HG03159 (cell line): Measurements from ENCODE around the gene DDX10.
"Not testable (repeated sequence)": the region's sequence is repeated elsewhere in the genome, so short reads cannot be mapped to it uniquely, and the experiment has no call there.

Experiments used
- ATAC-seq: cut with Tn5 transposase; IDR thresholded peaks from one replicate; pipeline ENCODE4 v1.9.1; 2021; ENCODE audit warnings: mild to moderate bottlenecking, moderate library complexity; ENCODE audit not compliant: unreplicated experiment

DDX10 gene

DNA sequence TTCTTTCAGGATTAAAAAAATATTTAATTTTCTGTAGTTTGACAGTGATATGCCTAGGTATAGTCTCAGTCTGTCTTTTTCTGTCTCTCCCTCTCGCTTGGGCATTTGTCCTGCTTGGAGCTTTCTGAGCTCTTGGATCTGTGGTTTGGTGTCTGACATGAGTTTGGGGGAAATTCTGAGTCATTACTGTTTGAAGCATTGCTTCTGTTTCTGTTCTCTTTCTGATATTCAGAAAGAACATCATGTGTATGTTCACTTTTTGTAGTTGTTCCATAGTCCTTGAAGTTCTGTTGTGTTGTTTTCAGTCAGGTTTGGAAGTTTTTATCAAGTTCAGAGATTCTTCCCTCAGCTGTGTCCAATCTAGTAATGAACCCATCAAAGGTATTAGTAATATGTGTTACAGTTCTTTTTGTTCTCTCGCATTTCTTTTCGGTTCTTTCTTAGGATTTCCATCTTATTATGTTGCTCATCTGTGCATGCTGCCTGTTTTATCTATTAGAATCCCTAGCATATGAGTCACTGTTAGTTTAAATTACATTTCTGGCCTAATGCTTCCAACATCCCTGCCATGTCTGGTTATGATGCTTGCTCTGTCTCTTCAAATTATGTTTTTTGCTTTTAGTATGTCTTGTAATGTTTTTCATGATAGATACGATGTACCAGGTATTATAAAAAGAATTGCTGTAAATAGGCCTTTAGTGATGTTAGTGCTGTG is 48.4 kb downstream of the DDX10 start:
- peak; percentile 57 for ATAC-seq

- ATAC-seq = no peak
These were observed 50.4 kb downstream of the DDX10 start for GRCh38 chr11:108715239-108715638.

DNA sequence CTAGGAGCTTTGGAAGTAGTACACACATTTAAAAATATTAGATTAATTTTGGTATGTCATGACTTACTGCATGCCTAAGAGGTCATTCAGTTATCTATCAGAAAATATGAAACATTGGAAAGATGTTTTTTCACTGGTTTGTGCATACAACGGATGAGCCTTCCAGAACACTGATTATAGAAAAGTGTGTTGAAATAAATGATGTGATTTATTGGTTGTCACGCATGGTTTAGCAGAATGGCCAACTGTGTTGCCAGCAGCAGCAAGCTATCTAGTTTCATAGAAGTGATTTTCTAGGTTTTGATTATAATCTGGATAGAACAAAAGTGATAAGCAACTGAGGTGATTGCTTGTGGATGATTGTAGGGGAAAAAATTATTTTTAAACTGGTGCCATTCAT is 53.6 kb downstream of the DDX10 start:
- no peak for ATAC-seq

DNA sequence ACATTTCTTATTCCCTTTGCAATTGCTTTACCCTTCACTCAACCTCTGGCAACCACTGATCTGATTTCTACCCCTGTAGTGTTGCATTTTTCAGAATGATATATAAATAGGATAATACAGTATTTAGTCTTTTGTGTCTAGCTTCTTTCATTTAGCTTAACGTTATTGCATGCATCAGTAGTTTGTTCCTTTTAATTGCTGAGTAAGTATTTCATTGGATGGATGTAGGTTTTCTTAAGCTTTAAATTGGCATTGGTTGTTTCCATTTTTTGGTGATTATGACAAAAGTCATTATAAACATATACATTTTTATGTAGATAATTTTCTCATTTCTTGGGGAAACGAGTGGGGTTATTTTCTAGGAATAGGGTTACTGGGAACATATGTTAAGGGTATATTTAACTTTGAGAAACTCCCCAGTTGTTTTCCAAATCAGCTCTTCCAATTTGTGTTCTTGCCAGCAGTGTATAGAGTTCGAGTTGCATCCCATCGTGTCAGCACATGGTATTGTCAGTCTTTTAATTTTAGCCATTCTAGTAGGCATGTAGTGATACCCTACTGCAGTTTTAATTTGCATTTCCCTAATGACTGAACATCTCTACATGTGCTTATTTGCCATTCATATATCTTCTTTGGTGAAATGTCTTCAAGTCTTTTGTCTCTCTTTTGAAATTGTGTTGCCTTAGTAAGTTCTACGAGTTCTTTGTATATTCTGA is 60.3 kb downstream of the DDX10 start:
- no peak for ATAC-seq

DNA sequence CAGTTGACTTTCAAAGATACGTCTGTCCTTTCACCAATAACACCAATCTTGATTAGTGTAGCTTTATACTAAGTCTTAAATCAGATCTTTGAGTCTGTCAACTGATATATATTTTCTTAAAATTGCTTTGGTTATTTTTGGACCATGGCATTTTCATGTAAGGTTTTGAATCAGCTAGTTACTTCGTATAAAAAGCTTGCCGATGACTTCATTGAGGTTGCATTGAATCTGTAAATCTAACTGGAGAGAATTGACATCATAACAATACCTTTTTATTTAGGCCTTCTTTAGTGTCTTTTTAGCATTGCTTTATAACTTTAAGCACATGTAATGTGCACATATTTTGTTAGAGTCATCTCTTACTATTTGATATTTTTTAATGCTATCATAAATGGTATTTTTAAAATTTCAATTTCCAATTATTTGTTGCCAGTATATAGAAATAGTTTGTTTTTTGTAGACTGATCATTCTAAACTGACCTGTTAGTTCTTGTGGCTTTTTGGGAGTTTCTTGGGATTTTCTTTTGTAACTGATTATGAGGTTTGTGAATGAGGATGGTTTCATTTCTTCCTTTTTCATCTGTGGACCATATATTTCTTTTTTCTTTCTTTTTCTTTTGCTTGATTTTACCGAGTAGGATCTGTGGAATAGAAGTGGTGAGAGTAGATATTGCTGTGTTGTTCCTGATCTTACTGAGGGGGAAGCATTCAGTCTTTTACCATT is 61.4 kb downstream of the DDX10 start:
- ATAC-seq = no peak

GRCh38 chr11:108727665-108728064 is 62.8 kb downstream of the DDX10 start:
- no peak for ATAC-seq

DNA sequence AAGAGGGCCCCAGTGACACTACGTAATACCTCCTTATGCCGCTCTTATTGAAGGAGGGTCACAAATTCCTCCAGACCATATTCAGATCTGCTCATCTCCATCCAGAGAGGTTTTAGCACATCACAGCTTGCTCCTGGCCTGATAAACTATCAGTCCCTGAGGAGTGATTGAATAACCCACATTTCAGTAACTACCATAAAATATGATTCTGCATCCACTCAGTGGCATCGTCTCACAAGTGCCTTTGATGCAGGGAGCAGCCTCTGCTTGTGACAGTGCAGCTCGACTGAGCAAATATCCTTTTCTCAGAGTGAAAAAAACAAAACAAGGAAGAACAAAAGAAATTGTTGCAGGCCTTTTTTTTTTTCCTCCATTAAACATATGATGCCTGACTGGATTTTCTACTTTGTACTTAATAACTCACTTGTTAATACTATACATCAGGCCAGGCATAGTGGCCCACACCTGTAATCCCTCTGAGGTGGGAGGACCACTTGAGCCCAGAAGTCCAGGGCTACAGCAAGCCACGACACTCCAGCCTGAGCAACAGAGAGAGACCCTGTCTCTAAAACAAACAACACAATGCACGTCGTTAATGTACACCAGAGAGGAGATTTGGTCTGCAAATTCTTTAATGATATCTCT is 64.5 kb downstream of the DDX10 start:
- no peak for ATAC-seq

- no peak for ATAC-seq
These were observed 67.5 kb downstream of the DDX10 start for GRCh38 chr11:108732395-108732794.

- ATAC-seq = peak; percentile 95
These were observed 68.7 kb downstream of the DDX10 start for GRCh38 chr11:108733479-108734116.

DNA sequence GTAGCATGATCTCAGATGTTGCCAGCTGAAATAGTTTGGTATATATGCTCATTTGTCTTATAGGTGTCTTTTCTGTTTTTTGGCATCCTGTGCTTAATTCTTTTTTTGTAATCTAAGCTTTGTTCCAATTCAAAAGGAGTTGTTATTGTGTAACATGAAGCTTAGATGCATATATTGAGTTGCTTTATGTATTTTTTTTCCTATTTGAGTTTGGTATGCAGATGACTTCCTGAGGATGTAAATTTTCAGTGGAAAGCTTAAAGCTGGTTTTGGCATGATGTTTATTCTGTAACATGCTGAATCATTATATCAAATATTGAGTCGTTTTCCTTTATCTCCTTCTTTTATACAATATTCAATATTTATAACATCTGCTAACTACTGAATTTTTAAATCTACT is 69.4 kb downstream of the DDX10 start:
- ATAC-seq = no peak

DNA sequence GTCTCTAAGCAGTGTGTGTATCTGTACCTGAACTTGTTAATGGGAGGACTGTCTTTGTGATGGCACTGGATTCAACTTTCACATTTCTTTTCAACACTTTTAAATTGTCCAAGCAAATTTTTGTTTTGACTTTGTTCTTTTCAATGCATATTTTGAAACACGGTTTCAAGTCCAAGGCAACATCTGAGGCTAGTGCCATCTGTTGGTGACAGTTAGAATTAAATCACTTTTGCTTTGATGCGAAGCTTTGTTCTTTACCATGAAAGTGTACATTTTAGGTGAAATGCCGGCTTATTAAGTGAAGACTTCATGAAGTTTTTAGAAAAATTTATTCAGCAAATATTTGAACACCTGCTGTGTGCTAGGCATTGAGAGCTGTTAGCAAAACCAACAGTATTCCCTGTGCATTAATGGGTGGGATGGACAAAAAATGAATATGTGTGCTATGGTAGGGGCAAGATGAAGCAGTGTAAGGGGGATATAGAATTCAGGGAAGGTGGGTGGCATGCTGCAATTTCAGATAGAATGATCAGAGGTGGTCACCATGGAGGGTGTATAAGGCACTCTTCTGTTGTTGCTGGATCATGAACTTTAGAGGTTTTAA is 70.2 kb downstream of the DDX10 start:
- no peak for ATAC-seq

- ATAC-seq = not testable (repeated sequence)
These were observed 75.3 kb downstream of the DDX10 start for GRCh38 chr11:108740132-108740531.

DNA sequence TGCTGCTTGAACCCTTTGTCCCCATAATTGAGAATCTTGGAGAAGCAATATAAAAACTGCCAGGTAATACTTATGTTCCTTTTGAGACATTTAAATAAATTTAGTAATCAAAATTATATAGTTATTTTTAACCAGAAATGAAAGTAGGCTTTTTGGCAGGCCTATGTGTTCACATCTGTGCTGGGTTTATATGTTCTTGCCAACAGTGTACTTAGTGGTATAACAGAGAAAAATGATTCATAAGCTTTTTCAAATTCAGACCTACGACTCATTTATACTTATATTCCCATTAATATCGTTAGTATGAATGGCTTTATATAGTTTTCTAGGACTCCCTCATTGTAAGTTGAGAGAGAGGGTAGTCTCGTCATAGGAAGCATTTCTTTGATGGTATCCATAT is 79.0 kb downstream of the DDX10 start:
- ATAC-seq = no peak

DNA sequence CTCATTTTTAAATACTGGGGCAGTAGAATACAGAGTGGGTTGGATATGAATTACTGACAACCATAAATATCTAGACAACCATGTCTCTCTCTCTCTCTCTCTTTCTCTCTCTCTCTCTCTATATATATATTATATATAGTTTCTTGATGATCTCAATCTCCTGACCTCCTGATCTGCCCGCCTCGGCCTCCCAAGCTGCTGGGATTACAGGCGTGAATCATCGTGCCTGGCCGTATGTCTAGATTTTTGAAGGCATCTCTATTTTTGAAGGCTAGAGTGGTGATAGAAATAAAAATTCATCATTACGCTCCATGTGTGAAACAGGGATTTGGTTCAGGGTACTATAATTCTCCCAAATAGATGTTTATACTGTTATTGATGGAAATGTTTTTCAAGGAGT is 84.1 kb downstream of the DDX10 start:
- no peak for ATAC-seq

DNA sequence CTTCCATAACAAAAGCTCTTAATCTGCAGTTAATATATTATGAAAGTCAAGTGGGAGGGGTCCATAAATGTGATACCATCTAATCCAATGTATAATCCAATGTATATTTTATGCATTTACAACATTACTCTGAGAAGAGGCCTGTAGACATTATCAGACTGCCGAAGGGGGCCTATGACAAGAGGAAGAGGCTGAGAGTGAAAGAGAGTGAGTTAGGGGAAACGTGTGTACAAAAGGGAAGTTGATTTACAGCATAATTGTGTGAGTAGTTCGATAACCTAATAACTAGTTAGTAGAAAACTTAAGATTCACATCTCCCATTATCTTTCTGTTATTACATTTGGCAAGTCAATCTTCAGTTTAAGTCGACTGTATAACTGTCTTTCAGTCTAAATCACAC is 86.6 kb downstream of the DDX10 start:
- ATAC-seq = no peak

DNA sequence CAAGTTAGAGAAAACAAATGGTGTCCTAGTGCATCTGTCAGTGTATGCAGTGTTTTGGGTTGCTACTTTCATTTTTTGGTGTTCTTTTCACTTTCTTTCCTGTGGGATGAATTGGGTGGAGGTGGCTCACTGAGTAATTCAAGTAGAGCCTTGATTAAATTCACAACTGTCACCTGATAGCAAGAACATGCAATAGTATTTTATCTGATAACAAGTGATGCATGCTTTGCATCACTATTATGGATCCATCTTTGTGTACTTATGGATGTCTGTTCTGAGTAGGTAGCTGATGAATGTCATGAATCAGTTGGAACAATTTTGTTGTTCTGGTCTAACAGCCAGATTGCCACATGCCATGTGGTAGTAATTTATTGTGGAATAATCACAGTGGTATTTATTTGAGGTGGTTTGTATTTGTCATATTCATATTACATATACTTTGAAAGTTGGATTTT is 87.5 kb downstream of the DDX10 start:
- ATAC-seq = no peak

DNA sequence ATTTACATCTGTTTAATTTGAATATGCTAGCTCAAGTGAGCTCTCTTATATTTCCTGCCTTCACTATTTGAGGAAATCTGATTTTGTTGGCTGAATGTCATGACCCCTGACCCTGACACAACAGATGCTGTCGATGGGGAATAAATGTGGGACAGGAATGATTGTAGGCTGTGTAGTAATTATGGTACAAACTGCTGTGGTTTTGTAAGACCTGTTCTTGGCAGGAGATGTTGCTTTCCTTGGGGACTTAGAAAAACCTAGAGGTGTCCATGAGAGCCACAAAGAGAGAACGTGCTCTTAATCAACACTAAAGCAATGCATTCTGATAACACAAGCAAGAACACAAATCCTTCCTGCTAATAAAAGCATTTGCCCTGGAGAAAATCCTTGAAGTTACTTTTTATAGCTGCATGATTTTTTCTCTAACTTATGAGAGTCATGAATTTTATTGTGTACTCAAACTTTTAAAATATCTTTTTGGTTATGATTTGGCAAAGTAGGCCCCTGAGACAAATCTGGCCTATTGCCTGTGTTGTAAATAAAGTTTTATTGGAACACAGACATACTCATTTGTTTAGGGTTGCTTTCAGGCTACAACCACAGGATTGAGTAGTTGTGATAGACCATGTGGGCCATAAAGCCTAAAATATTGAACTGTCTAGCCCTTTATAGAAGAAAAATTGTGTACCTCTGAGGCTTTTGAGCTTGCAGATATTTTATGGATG is 90.2 kb downstream of the DDX10 start:
- ATAC-seq = no peak

- no peak for ATAC-seq
These were observed 92.8 kb downstream of the DDX10 start for GRCh38 chr11:108757630-108758029.

DNA sequence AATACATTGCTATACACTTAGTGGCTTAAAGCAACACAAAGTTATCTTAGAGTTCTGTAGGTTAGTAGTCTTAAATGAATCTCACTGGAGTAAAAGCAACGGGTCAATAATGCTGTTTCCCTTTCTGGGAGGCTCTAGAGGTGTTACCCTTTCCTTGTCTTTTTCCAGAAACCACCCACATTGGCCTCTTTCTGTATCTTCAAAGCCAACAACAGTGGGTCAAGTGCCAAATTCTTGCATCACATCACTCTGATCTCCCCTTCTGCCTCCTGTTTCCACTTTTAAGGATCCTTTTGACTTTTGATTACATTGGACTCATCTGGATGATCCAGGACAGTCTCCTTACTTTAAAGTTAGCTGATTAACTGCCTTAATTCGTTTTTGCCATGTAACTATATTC is 93.6 kb downstream of the DDX10 start:
- ATAC-seq = no peak
